ENCODE measurements around the gene ZNF611. TPM values are rescaled to one million over a fixed set of nuclear protein-coding genes. Genes with fewer than 3 reads are reported as not detected.

ZNF611 gene
- total RNA-seq, 4 donors from 2014 or later = 7.2 to 29.7 (median 25.0) TPM

DNA sequence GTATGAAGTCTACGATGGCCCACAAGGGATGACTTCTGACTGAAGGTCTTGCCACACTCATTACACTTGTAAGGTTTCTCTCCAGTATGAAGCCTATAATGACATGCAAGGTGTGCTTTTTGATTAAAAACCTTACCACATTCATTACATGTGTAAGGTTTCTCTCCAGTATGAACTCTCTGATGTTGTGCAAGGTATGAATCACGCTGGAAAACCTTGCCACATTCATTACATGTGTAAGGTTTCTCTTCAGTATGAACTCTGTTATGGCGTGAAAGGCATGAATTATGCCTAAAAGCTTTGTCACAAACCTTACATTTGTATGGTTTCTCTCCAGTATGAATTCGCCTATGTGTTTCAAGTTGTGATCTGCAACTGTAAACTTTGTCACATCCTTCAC, 81.7 kb downstream of the ZNF611 start:
- no peak for DNase-seq
- H3K27me3 ChIP-seq = no peaks in the 10 kb centered on the region
- H3K9me3 ChIP-seq = no peaks in the 10 kb centered on the region
- H3K4me1 ChIP-seq = no peaks in the 10 kb centered on the region
- no peak overlapping the region for H3K4me3 ChIP-seq
- TF ChIP-seq, protein P1, sequence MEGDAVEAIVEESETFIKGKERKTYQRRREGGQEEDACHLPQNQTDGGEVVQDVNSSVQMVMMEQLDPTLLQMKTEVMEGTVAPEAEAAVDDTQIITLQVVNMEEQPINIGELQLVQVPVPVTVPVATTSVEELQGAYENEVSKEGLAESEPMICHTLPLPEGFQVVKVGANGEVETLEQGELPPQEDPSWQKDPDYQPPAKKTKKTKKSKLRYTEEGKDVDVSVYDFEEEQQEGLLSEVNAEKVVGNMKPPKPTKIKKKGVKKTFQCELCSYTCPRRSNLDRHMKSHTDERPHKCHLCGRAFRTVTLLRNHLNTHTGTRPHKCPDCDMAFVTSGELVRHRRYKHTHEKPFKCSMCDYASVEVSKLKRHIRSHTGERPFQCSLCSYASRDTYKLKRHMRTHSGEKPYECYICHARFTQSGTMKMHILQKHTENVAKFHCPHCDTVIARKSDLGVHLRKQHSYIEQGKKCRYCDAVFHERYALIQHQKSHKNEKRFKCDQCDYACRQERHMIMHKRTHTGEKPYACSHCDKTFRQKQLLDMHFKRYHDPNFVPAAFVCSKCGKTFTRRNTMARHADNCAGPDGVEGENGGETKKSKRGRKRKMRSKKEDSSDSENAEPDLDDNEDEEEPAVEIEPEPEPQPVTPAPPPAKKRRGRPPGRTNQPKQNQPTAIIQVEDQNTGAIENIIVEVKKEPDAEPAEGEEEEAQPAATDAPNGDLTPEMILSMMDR (IDR thresholded peaks at IDR 0.05) = no peak
- no peak for TF ChIP-seq POLR2A (IDR thresholded peaks at IDR 0.05)
- intact Hi-C loops (cut with DNase I; ENCODE audit: low total_unique reads) = no loop called here
- H3K27ac ChIP-seq = no peak overlapping the region
- no peaks in the 10 kb centered on the region for H3K36me3 ChIP-seq

Other genes starting within 250 kb of the ZNF611 start
- 10 to 100 TPM; 23.7 to 40.9 (median 30.4) TPM for gene ZNF808, start 207.4 kb downstream of the ZNF611 start, total RNA-seq
- gene ZNF701, start 164.8 kb downstream of the ZNF611 start, total RNA-seq = 10 to 100 TPM in 2 of 4 donors, 1 to 10 TPM in 2; 2.9 to 32.8 (median 16.7) TPM
- gene ZNF83, start 96.7 kb downstream of the ZNF611 start, total RNA-seq = 100 to 1,000 TPM in 2 of 4 donors, 10 to 100 TPM in 2; 40.6 to 481 (median 100) TPM
- gene ZNF600, start 51.7 kb upstream of the ZNF611 start, total RNA-seq = 10 to 100 TPM in 1 of 4 donors, 1 to 10 TPM in 3; 6.2 to 14.5 (median 8.0) TPM
- gene ZNF28, start 86.6 kb upstream of the ZNF611 start, total RNA-seq = 10 to 100 TPM in 2 of 4 donors, 1 to 10 TPM in 2; 3.5 to 30.6 (median 12.0) TPM
- gene ZNF468, start 122.6 kb upstream of the ZNF611 start, total RNA-seq = 10 to 100 TPM in 3 of 4 donors, 1 to 10 TPM in 1; 4.7 to 92.2 (median 36.0) TPM
- gene ZNF320, start 162.6 kb upstream of the ZNF611 start, total RNA-seq = 10 to 100 TPM in 3 of 4 donors, 1 to 10 TPM in 1; 3.6 to 67.6 (median 15.2) TPM
- 10 to 100 TPM in 1 of 4 donors, 1 to 10 TPM in 2, not detected in 1; 1.5 to 34.4 (median 6.1) TPM for gene ZNF888, start 188.4 kb upstream of the ZNF611 start, total RNA-seq
- gene ZNF816, start 227.8 kb upstream of the ZNF611 start, total RNA-seq = 10 to 100 TPM in 2 of 4 donors, 1 to 10 TPM in 2; 3.1 to 25.4 (median 11.9) TPM